GM10266 (cell line): ENCODE data around the gene KAT2B.

Experiments used
- DNase-seq: peaks from one replicate; pipeline ENCODE4 v3.0.0; 2012; ENCODE audit errors: extremely low spot score
- TF ChIP-seq, protein P1 (sequence below): IDR thresholded peaks from 2 replicates; pipeline ENCODE4 v1.5.1; 2012; ENCODE audit warnings: mild to moderate bottlenecking, low read depth; ENCODE audit not compliant: control insufficient read depth, insufficient read depth; ENCODE audit errors: missing control alignments

KAT2B gene

GRCh38 chr3:20186600-20187004 lies 146.4 kb downstream of the KAT2B start:
- no peak for DNase-seq
- TF ChIP-seq, protein P1, sequence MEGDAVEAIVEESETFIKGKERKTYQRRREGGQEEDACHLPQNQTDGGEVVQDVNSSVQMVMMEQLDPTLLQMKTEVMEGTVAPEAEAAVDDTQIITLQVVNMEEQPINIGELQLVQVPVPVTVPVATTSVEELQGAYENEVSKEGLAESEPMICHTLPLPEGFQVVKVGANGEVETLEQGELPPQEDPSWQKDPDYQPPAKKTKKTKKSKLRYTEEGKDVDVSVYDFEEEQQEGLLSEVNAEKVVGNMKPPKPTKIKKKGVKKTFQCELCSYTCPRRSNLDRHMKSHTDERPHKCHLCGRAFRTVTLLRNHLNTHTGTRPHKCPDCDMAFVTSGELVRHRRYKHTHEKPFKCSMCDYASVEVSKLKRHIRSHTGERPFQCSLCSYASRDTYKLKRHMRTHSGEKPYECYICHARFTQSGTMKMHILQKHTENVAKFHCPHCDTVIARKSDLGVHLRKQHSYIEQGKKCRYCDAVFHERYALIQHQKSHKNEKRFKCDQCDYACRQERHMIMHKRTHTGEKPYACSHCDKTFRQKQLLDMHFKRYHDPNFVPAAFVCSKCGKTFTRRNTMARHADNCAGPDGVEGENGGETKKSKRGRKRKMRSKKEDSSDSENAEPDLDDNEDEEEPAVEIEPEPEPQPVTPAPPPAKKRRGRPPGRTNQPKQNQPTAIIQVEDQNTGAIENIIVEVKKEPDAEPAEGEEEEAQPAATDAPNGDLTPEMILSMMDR = no peak

DNA sequence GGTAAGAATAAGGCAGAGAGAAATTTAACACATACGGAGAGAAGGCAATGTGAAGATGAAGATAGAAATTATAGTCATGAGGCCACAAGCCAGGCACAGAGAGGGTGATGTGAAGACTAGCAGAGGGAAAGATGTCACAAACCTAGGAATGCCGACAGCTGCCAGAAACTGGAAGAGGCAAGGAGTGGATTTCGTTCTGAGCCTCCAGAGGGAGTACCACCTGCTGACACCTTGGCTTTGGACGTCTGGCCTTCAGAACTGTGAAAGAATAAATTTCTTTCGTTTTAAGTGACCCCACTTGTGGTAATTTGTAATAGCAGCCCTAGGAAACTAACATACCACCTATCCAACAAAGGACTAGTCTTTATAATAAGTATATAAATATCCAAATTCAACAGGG lies 150.7 kb downstream of the KAT2B start:
- TF ChIP-seq, protein P1 = no peak
- no peak for DNase-seq

DNA sequence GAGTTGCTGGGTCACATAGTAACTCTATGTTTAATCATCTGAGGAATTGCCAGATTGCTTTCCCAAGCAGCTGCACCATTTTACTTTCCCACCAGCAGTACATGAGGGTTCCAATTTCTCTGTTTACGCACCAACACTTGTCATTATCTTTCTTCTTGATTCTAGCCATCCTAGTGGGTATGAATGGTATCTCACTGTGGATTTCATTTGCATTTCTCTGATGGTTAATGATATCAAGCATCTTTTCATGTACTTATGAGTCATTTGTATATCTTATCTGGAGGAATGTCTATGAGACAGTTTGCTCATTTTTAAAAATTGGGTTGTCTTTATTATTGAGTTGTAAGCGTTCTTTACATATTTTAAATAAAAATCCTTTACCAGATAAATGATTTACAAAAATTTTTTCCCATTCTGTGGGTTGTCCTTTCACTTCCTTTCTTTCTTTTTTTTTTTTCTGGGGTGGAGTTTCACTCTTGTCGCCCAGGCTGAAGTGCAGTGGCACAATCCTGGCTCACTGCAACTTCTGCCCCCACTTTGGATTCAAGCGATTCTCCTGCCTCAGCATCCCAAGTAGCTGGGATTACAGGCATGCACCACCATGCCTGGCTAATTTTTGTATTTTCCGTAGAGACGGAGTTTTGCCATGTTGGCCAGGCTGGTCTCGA lies 154.7 kb downstream of the KAT2B start:
- TF ChIP-seq, protein P1 = no peak
- no peak for DNase-seq

DNA sequence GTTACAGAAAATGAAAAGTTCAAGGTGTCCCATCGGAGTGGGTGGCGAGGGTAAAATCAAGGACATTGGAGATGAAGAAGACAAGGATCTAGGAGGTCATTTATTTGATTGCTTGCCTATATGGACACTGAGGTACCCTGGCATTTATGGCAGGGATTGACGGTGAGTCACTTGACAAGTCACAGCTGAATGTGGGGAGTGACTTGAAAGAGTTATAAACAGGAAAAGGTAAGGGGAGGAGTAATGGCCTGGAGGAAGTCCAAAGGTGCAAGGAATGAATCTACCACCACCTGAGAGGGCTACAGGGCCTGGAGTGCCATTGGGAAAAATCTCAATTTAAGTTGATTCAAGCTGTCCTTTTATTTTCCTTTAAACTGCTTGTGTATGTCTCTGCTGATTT lies 157.5 kb downstream of the KAT2B start:
- TF ChIP-seq, protein P1 = no peak
- DNase-seq = no peak

DNA sequence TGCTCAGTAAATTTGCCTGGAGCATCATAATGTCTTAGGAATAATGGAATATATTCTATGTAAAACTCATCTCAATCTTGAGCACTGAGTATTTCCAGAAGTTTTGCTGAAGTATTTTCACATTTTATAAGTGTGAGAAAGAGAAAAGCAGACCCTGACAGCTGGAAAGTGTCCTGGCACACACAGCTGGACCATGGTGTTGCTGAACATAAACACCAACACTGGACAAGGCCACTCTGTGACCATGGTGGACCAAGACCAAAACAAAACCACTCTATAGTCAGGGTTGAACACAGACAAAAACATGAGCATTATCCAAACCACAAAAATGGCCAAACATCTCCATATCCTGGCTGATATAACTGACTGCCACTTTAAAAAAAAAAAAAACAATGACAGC lies 160.9 kb downstream of the KAT2B start:
- DNase-seq = no peak
- TF ChIP-seq, protein P1 = no peak
